Transverse colon (tissue), 4 donors: Measurements from ENCODE around the gene TUG1. TPM values are rescaled to one million over a fixed set of nuclear protein-coding genes. Genes with fewer than 3 reads are reported as not detected.

Experiments
- DNase-seq: peaks from one replicate; pipeline ENCODE4 v3.0.0-alpha.2; 2019
- H3K27ac ChIP-seq, 4 donors: fragments of 200-600 bp; sonication (generic); 2 replicates each; pipeline ENCODE4 v1.5.1; 2016 to 2018; ENCODE audit warnings: inconsistent platforms in 4 of 4
- H3K27me3 ChIP-seq: fragments of 200-600 bp; sonication (generic); 2 replicates; pipeline ENCODE4 v1.5.1; 2017; ENCODE audit warnings: inconsistent platforms
- H3K36me3 ChIP-seq, 4 donors: fragments of 200-600 bp; sonication (generic); 2 replicates each; pipeline ENCODE4 v1.5.1; 2017 to 2019; ENCODE audit warnings: inconsistent platforms in 4 of 4
- H3K4me1 ChIP-seq, 4 donors: fragments of 200-600 bp; sonication (generic); 2 replicates each; pipeline ENCODE4 v1.5.1; 2017 to 2020; ENCODE audit warnings: inconsistent platforms in 4 of 4
- H3K4me3 ChIP-seq, 4 donors: fragments of 200-600 bp; sonication (generic); 1 replicate in 1 of 4; 2 replicates in 3 of 4; pipeline versions ENCODE4 v1.5.1 to v1.6.1; 2017 to 2019; ENCODE audit warnings: inconsistent platforms in 4 of 4
- H3K9me3 ChIP-seq, 2 donors: fragments of 200-600 bp; sonication (generic); 2 replicates each; pipeline ENCODE4 v1.5.1; 2017 to 2019; ENCODE audit warnings: inconsistent platforms in 2 of 2
- EP300 ChIP-seq: sonication (generic); formaldehyde crosslinking; IDR thresholded peaks from one replicate; pipeline ENCODE4 v1.6.1; 2017; ENCODE audit warnings: antibody characterized with exemption, low read depth
- POLR2A ChIP-seq: fragments of 450-650 bp; IDR thresholded peaks from one replicate; pipeline ENCODE4 v1.6.1; 2016; ENCODE audit warnings: antibody characterized with exemption, mild to moderate bottlenecking, moderate library complexity
- POLR2AphosphoS5 ChIP-seq, 3 donors: sonication (generic); formaldehyde crosslinking; IDR thresholded peaks; one replicate each; pipeline ENCODE4 v1.6.1; 2016; ENCODE audit warnings: antibody characterized with exemption in 3 of 3
- WGBS, 2 donors: methylation state at CpG; one replicate each; pipeline ENCODE4 v1.1.5; 2018; ENCODE audit warnings: low coverage in 1 of 2; 5-methylcytosine and 5-hydroxymethylcytosine counted together
- in situ Hi-C, 4 donors: fragments of 200-750 bp; cut with MboI; loops; one replicate each; pipeline versions ENCODE4 v1.15.0 to v1.15.1; 2017; ENCODE audit warnings: low sequenced_read_pairs in 3 of 4, low pct_ligation_motif_present in 1 of 4, low pct_unique_long_range_greater_than_20kb in 1 of 4
- intact Hi-C: fragments of 100-400 bp; cut with DNase I; formaldehyde crosslinking; loops from one replicate; pipeline ENCODE4 v1.15.1; 2023; ENCODE audit warnings: low total_unique reads
- total RNA-seq, 4 donors: library from RNA; depleted of rRNA; stranded (reverse); fragments of >200 nt; gene quantifications; one replicate each; pipeline ENCODE4 v1.1.0, GENCODE V29; 2016
- TF ChIP-seq, protein P1 (sequence below), 5 experiments: fragments of 200-600 bp in 3 of 5; fragments of 450-650 bp in 2 of 5; sonication (generic) in 3 of 5; IDR thresholded peaks; 1 replicate in 2 of 5; 2 replicates in 3 of 5; pipeline ENCODE4 v1.5.1; 2016 to 2017; ENCODE audit warnings: antibody characterized with exemption in 5 of 5, inconsistent platforms in 3 of 5, mild to moderate bottlenecking in 2 of 5, moderate library complexity in 1 of 5

The TUG1 gene
- total RNA-seq, 4 donors from 2014 or later = 77.7 to 294 (median 112) TPM

DNA sequence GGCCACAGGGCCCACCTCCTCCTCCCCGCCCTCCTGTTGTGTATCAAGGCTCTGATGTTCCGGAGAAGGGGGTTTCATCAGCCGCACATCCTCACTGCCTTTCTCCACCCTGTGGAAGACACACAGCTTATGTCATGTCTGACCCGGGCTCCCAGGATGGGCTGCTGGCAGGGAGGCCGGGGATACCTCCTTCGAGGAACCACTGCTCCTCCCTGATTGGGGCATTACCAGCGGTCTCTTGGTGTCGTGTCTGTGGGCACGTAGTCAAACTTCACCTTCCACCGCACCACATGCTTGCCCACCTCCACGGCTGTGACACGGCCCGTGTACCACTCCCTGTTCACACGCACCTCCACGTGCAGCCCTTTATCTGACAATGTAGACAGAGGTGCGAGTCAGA lies 36.4 kb upstream of the TUG1 start:
- Histone ChIP-seq H3K9me3 (no peaks in the 10 kb centered on the region), H3K4me3 (no peak overlapping the region), H3K27me3 (no peaks in the 10 kb centered on the region), H3K36me3 (peaks cover 0 to 74% (median 29%) of the 10 kb centered on the region in 4 donors), H3K4me1 (no peaks in the 10 kb centered on the region), H3K27ac (no peak overlapping the region)
- intact Hi-C loops = loop anchor here (10.0 kb wide), 1 partner anchor 52 kb away; no protein-coding TSS in a partner anchor
- WGBS, 2 donors = 95% methylated on average over 16 of the region's 16 CpGs; no CpG with 5 or more reads in 1 of the 2 donors
- TF ChIP-seq POLR2AphosphoS5 (IDR thresholded peaks at IDR 0.05) = no peak
- TF ChIP-seq, protein P1, sequence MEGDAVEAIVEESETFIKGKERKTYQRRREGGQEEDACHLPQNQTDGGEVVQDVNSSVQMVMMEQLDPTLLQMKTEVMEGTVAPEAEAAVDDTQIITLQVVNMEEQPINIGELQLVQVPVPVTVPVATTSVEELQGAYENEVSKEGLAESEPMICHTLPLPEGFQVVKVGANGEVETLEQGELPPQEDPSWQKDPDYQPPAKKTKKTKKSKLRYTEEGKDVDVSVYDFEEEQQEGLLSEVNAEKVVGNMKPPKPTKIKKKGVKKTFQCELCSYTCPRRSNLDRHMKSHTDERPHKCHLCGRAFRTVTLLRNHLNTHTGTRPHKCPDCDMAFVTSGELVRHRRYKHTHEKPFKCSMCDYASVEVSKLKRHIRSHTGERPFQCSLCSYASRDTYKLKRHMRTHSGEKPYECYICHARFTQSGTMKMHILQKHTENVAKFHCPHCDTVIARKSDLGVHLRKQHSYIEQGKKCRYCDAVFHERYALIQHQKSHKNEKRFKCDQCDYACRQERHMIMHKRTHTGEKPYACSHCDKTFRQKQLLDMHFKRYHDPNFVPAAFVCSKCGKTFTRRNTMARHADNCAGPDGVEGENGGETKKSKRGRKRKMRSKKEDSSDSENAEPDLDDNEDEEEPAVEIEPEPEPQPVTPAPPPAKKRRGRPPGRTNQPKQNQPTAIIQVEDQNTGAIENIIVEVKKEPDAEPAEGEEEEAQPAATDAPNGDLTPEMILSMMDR (IDR thresholded peaks at IDR 0.05) = no peak
- TF ChIP-seq POLR2A = no peak
- in situ Hi-C loops = no loop called here
- no peak for DNase-seq

DNA sequence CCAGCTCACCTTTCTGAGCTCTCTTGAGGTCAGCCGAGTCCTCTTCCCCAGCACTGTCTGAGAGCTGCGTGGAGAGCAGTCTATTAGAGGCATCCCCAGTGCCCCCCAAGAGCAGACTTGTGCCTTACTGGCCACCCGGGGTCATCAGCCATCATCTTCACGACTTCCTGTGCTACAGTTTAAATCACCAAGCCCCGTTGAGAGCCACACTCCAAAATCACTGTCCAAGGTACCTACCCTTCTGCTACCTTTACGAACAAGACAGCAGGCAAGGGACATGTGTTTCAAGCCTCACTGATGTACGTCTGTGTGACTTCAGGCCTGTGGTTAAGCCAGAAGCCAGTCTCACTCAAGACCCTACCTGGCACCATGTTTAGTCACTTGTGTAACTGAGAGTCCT lies 35.6 kb upstream of the TUG1 start:
- no peak overlapping the region for H3K4me3 ChIP-seq
- H3K27ac ChIP-seq = no peak overlapping the region
- in situ Hi-C loops (no loop called here), intact Hi-C loops (loop anchor here (10.0 kb wide), 1 partner anchor 51 kb away; no protein-coding TSS in a partner anchor)
- WGBS, 2 donors = 60 to 87% methylated on average over 1 to 7 of the region's 7 CpGs
- peaks cover 0 to 74% (median 33%) of the 10 kb centered on the region in 4 donors for H3K36me3 ChIP-seq
- no peak for DNase-seq
- H3K4me1 ChIP-seq = no peaks in the 10 kb centered on the region
- H3K9me3 ChIP-seq = no peaks in the 10 kb centered on the region
- no peaks in the 10 kb centered on the region for H3K27me3 ChIP-seq
- TF ChIP-seq, protein P1 (IDR thresholded peaks at IDR 0.05) = no peak
- no peak for TF ChIP-seq POLR2AphosphoS5 (IDR thresholded peaks at IDR 0.05)
- no peak for TF ChIP-seq POLR2A
- TF ChIP-seq EP300 = no peak

DNA sequence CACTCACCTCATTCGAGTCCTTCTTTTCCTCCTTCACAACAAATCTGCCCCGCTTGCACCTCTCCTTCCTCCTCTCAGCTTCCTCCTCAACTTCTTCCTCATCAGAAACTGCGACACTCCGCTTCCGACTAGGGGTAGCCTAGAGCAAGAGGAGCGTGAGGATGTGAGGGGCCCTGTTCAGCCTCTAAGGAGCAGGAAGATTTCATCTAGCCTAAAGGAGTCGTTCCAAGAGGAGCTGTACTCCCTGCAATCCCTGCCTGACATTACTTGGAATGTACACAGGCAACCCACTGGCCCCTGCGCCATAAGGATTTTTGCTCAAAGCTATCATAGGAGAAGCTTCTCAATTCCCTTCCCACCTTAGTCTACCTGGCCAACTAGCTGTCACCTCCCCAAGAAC lies 35.0 kb upstream of the TUG1 start:
- WGBS, 2 donors = 87 to 97% methylated on average over 3 to 8 of the region's 8 CpGs
- Histone ChIP-seq H3K4me3 (no peak overlapping the region), H3K36me3 (peaks cover 0 to 78% (median 35%) of the 10 kb centered on the region in 4 donors), H3K27ac (no peak overlapping the region), H3K4me1 (no peaks in the 10 kb centered on the region), H3K27me3 (no peaks in the 10 kb centered on the region), H3K9me3 (no peaks in the 10 kb centered on the region)
- in situ Hi-C loops = no loop called here
- no peak for DNase-seq
- intact Hi-C loops = loop anchor here (10.0 kb wide), 1 partner anchor 51 kb away; no protein-coding TSS in a partner anchor
- TF ChIP-seq, protein P1 (IDR thresholded peaks at IDR 0.05) = no peak
- TF ChIP-seq EP300 = no peak
- TF ChIP-seq POLR2AphosphoS5 (IDR thresholded peaks at IDR 0.05) = no peak
- TF ChIP-seq POLR2A = no peak

DNA sequence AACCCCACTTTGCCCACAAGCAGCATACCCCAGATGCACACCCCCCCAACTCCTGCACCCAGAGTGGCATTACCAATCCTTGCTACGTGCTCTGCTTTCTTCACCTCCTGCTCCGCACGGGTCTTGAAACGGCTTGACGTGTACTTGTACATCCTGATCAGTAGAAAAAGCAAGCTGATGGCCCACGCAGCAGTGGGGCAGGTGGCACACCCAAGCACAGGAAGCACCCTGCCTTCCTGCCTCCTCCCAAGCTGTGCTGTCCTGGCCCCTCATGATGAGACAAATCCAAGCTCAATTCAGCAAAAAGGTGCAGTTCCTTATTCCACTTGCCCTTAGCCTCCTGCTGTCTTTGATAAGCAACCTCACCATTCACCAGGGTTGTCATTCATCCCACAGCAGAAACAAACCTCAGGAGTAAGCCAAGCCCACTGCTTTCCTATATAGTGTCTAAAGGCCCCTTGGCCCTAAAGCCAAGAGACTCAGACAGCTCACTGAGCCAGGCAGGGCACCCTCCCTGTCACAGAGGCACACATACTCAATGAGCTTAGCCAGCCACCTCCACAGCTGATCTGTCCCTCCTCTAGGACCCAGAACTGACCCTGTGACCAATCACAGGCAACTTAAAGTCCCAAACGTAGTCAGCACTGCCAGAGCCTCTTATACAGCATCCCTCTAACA lies 28.2 kb upstream of the TUG1 start:
- no peaks in the 10 kb centered on the region for H3K4me1 ChIP-seq
- no peaks in the 10 kb centered on the region for H3K9me3 ChIP-seq
- TF ChIP-seq POLR2A = no peak
- TF ChIP-seq EP300 = no peak
- no peak for TF ChIP-seq POLR2AphosphoS5 (IDR thresholded peaks at IDR 0.05)
- TF ChIP-seq, protein P1 (IDR thresholded peaks at IDR 0.05) = no peak
- H3K27ac ChIP-seq = no peak overlapping the region
- 80% methylated on average over 7 of the region's 7 CpGs; no CpG with 5 or more reads in 1 of the 2 donors for WGBS, 2 donors
- intact Hi-C loops (no loop called here), in situ Hi-C loops (loop anchor here in 3 of 4 donors (10.0 kb wide), 1 partner anchor 144 kb away; the partner anchor contains the start of gene SMTN (in 3 of the 3))
- DNase-seq = no peak
- peaks cover 0 to 95% (median 46%) of the 10 kb centered on the region in 4 donors for H3K36me3 ChIP-seq
- H3K4me3 ChIP-seq = no peak overlapping the region
- H3K27me3 ChIP-seq = no peaks in the 10 kb centered on the region
